Measurements from ENCODE around the gene PWWP2B.

GRCh38 chr10:132400041-132400546 lies 3.1 kb downstream of the PWWP2B start:
- no peak for TF ChIP-seq CTCF (IDR thresholded peaks at IDR 0.05; ENCODE audit: low read length)
- no peak for TF ChIP-seq EZH2 (IDR thresholded peaks at IDR 0.05; ENCODE audit: borderline replicate concordance, low read length)

All from OCI-LY1 (cell line).